ELR (cell line): ENCODE measurements around the gene CDKN2C.
"Not testable (repeated sequence)": the region's sequence is repeated elsewhere in the genome, so short reads cannot be mapped to it uniquely, and the experiment has no call there.

ENCODE experiments used
- DNase-seq: peaks from one replicate; pipeline ENCODE4 v3.0.0-alpha.2; 2015; ENCODE audit warnings: low read depth

Gene CDKN2C

GRCh38 chr1:50969611-50970508, at the start of gene CDKN2C:
Gene CDKN2C, plus strand, starts transcription at chr1:50970245. Its CDS starts 124 bp downstream, at chr1:50970369.
- peak; percentile 96 for DNase-seq

GRCh38 chr1:50920409-50920808, 49.6 kb upstream of the CDKN2C start:
- DNase-seq = no peak

- DNase-seq = no peak
These were observed 49.0 kb upstream of the CDKN2C start for GRCh38 chr1:50921029-50921428.

- no peak for DNase-seq
These were observed 46.5 kb upstream of the CDKN2C start for GRCh38 chr1:50923564-50923963.

- DNase-seq = peak; percentile 66
These were observed 40.6 kb upstream of the CDKN2C start for GRCh38 chr1:50929376-50929958.

GRCh38 chr1:50930193-50930592, 39.9 kb upstream of the CDKN2C start:
- no peak for DNase-seq

GRCh38 chr1:50930965-50931737, 38.9 kb upstream of the CDKN2C start:
- DNase-seq = peak; percentile 28

GRCh38 chr1:50932043-50932442, 38.0 kb upstream of the CDKN2C start:
- DNase-seq = not testable (repeated sequence)

GRCh38 chr1:50933770-50934169, 36.3 kb upstream of the CDKN2C start:
- not testable (repeated sequence) for DNase-seq

- DNase-seq = no peak
These were observed 35.2 kb upstream of the CDKN2C start for GRCh38 chr1:50934838-50935237.

GRCh38 chr1:50935276-50935675, 34.8 kb upstream of the CDKN2C start:
- DNase-seq = peak; percentile 46

- no peak for DNase-seq
These were observed 33.7 kb upstream of the CDKN2C start for GRCh38 chr1:50936321-50936720.

GRCh38 chr1:50940291-50940690, 29.8 kb upstream of the CDKN2C start:
- DNase-seq = no peak

- DNase-seq = no peak
These were observed 27.7 kb upstream of the CDKN2C start for GRCh38 chr1:50942334-50942733.

GRCh38 chr1:50949286-50949982, 20.6 kb upstream of the CDKN2C start:
- DNase-seq = no peak

GRCh38 chr1:50950396-50950795, 19.6 kb upstream of the CDKN2C start:
- no peak for DNase-seq

GRCh38 chr1:50952566-50952965, 17.5 kb upstream of the CDKN2C start:
- not testable (repeated sequence) for DNase-seq

- DNase-seq = no peak
These were observed 14.9 kb upstream of the CDKN2C start for GRCh38 chr1:50955116-50955515.

GRCh38 chr1:50959303-50959912, 10.6 kb upstream of the CDKN2C start:
- peak; percentile 73 for DNase-seq

- DNase-seq = peak; percentile 98
These were observed 9.9 kb upstream of the CDKN2C start, which contains the start of gene FAF1 for GRCh38 chr1:50959913-50960844. Gene FAF1, minus strand, starts transcription at chr1:50960267. Its CDS starts 456 bp downstream, at chr1:50959811.
